Measurements from ENCODE around the gene MAP3K10. TPM values are rescaled to one million over a fixed set of nuclear protein-coding genes. Genes with fewer than 3 reads are reported as not detected.

Gene MAP3K10
- total and polyA plus RNA-seq, 9 of the 15 experiments (the other 6 are each of a cell fraction or from before 2014, with no cell fraction given): 0.01 to 8.0 (median 2.7) TPM; not detected in 1

- 83% methylated on average over 3 of the region's 3 CpGs for WGBS (ENCODE audit: insufficient coverage, low coverage, missing lambda C conversion rate)
- Histone ChIP-seq H3K9me3 (replicated peaks; ENCODE audit: control insufficient read depth, insufficient read depth, low read depth, low read length) (no peaks in the 10 kb centered on the region), H4K20me1 (replicated peaks; ENCODE audit: control insufficient read depth, insufficient read depth, low read length) (no peaks in the 10 kb centered on the region), H3K36me3 (ENCODE audit: control insufficient read depth, insufficient read depth, low read length) (no peaks in the 10 kb centered on the region), H3K9me1 (ENCODE audit: control insufficient read depth, insufficient read depth, low read length) (no peaks in the 10 kb centered on the region), H3K27me3 (ENCODE audit: control insufficient read depth in 2 of 2, insufficient read depth in 2 of 2, low read length in 2 of 2) (no peaks in the 10 kb centered on the region), H3K27ac (ENCODE audit: extremely low read depth, low read depth, low read length) (no peak overlapping the region), H3K4me2 (ENCODE audit: insufficient read depth, low read length) (no peak overlapping the region), H3K4me1 (replicated peaks in 1 of 2; ENCODE audit: control insufficient read depth in 2 of 2, insufficient read depth in 2 of 2, low read length in 2 of 2) (peaks cover 0 to 26% of the 10 kb centered on the region in 2 experiments; a peak in 4 of 5 replicates), H3K4me3 (no peak overlapping the region), H3K79me2 (ENCODE audit: control insufficient read depth, insufficient read depth, low read length) (no peaks in the 10 kb centered on the region), H3K9ac (ENCODE audit: insufficient read depth in 1 of 2, low read depth in 2 of 2, low read length in 2 of 2) (no peak overlapping the region), H2AFZ (ENCODE audit: low read depth, low read length) (no peak overlapping the region)
- ChIA-PET POLR2A (interaction anchor here (0.6 to 0.7 kb wide), 2 partner anchors 67 to 760 kb away, joined by 3 read pairs; no protein-coding TSS in a partner anchor), CTCF (ENCODE audit: low intra/inter-chr PET ratio) (interaction anchor here (1.9 kb wide), 1 partner anchor 28 kb away, joined by 6 read pairs; no protein-coding TSS in a partner anchor)
- peak; percentile 79 for TF ChIP-seq ZNF24 (IDR thresholded peaks at IDR 0.05)
- TF ChIP-seq ZBTB34 (CRISPR knock-in tag; IDR thresholded peaks at IDR 0.05): no peak
- TF ChIP-seq FOXK1 (CRISPR knock-in tag; IDR thresholded peaks at IDR 0.05; ENCODE audit: borderline replicate concordance): no peak
- no peak for TF ChIP-seq ELF4 (CRISPR knock-in tag; IDR thresholded peaks at IDR 0.05)
- TF ChIP-seq C11orf30 (IDR thresholded peaks at IDR 0.05; ENCODE audit: low read depth): no peak
- no peak for TF ChIP-seq NCOA1 (IDR thresholded peaks at IDR 0.05; ENCODE audit: low read depth)
- intact Hi-C loops (cut with micrococcal nuclease): loop anchor here (2.0 kb wide), 1 partner anchor 23 kb away; no protein-coding TSS in a partner anchor
- no TSS peak for BruUV-seq (replicated peaks)
- FAIRE-seq (no peak), DNase-seq (ENCODE audit: extremely low read depth in 1 of 4, low spot score in 3 of 4) (no peak), ATAC-seq (no peak)
- in situ Hi-C loops (cut with MboI): no loop called here
Observed at GRCh38 chr19:40193587-40193849, 2.3 kb downstream of the MAP3K10 start.

Measured in K562 (cell line).